Chondrocyte (in vitro differentiated cells): ENCODE results near the gene STAT6. TPM values are rescaled to one million over a fixed set of nuclear protein-coding genes. Genes with fewer than 3 reads are reported as not detected.
A peak's percentile ranks its signal among the peaks of the same experiment; 100 is the strongest.
"Not testable (repeated sequence)": the region's sequence is repeated elsewhere in the genome, so short reads cannot be mapped to it uniquely, and the experiment has no call there.

Experiments
- DNase-seq: peaks from one replicate; pipeline ENCODE4 v3.0.0; 2021; ENCODE audit warnings: mixed read lengths, low spot score
- H3K27ac Mint-ChIP-seq: one replicate; pipeline ENCODE4 v1.8.0; 2021; ENCODE audit warnings: mild to moderate bottlenecking, moderate library complexity, mixed read lengths; ENCODE audit not compliant: unreplicated experiment
- H3K27me3 Mint-ChIP-seq: 2 replicates; pipeline ENCODE4 v1.8.0; 2021; ENCODE audit warnings: low read depth, mixed read lengths
- H3K36me3 Mint-ChIP-seq: 2 replicates; pipeline ENCODE4 v1.8.0; 2021; ENCODE audit warnings: low read depth, mixed read lengths
- H3K4me1 Mint-ChIP-seq: 2 replicates; pipeline ENCODE4 v1.8.0; 2021; ENCODE audit warnings: low read depth, mild to moderate bottlenecking, mixed read lengths
- H3K4me3 Mint-ChIP-seq: one replicate; pipeline ENCODE4 v1.8.0; 2021; ENCODE audit warnings: mild to moderate bottlenecking, moderate library complexity, mixed read lengths; ENCODE audit not compliant: unreplicated experiment
- H3K9me3 Mint-ChIP-seq: 2 replicates; pipeline ENCODE4 v1.8.0; 2021; ENCODE audit warnings: low read depth, mixed read lengths
- total RNA-seq: library from RNA; stranded (reverse); gene quantifications from 3 replicates; pipeline ENCODE4 v1.2.1, GENCODE V29; 2021
- TF ChIP-seq, protein P1 (sequence below): fragments of 200-600 bp; sonication (generic); IDR thresholded peaks from 2 replicates; pipeline ENCODE4 v1.5.0; 2021; ENCODE audit warnings: antibody characterized with exemption, mild to moderate bottlenecking, moderate library complexity

Gene STAT6
- total RNA-seq, 1 donor from 2014 or later = 89.4 TPM

DNA sequence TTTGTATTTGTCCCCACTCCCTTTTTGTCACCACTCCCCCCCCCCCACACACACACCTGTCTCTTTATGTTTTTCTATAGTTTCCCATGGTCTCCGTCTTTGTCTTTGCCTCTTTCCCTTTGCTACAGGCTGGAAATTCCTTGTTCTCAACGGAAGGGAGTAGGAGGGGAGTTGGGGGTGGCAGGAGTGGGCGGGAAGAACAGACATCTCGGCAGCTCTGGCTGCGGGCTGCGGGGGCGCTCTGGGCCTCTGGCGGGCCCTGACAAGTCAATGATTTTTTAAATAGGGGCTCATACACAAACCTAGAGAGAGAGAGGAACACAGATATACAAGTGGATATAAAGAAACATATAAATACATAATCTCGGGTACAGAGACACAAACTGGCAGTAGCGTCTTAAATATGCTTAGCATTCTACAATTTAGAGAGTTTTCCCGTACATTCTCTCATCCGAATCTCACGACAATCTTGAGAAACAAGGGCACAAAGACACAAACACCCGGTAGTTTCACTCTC is 24.6 kb downstream of the STAT6 start:
- H3K27ac Mint-ChIP-seq = peak overlapping the region; percentile 93
- H3K9me3 Mint-ChIP-seq = no peaks in the 10 kb centered on the region
- TF ChIP-seq, protein P1, sequence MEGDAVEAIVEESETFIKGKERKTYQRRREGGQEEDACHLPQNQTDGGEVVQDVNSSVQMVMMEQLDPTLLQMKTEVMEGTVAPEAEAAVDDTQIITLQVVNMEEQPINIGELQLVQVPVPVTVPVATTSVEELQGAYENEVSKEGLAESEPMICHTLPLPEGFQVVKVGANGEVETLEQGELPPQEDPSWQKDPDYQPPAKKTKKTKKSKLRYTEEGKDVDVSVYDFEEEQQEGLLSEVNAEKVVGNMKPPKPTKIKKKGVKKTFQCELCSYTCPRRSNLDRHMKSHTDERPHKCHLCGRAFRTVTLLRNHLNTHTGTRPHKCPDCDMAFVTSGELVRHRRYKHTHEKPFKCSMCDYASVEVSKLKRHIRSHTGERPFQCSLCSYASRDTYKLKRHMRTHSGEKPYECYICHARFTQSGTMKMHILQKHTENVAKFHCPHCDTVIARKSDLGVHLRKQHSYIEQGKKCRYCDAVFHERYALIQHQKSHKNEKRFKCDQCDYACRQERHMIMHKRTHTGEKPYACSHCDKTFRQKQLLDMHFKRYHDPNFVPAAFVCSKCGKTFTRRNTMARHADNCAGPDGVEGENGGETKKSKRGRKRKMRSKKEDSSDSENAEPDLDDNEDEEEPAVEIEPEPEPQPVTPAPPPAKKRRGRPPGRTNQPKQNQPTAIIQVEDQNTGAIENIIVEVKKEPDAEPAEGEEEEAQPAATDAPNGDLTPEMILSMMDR = peak; percentile 72
- peaks cover 36% of the 10 kb centered on the region for H3K4me1 Mint-ChIP-seq
- H3K27me3 Mint-ChIP-seq = no peaks in the 10 kb centered on the region
- H3K36me3 Mint-ChIP-seq = peaks cover 4% of the 10 kb centered on the region
- peak overlapping the region; percentile 76 for H3K4me3 Mint-ChIP-seq
- DNase-seq = no peak

DNA sequence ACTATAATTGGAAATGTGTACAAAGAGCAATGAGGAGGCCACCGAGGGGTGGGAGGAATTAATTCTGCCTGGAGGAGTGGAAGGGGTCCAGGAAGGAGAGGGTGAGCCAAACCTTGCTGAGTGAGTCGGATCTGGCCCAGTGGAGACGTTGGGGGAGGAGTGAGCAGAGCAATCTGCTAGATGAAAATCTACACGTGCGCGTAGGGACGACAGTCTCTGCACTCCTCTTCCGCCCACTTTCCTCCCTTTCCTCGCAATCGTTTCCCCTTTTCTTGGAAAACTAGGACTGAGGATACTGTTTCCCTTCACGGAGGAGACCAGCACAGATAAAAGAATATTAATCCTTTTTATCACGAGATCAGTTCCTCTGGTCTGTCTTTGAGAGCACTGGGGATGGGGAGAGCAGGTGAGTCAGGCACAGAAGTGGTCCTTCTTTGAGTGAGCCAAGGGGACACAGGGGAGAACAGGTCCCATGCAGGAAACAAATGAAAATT is 25.1 kb downstream of the STAT6 start:
- Mint-ChIP-seq H3K4me3 (peak overlapping the region; percentile 76), H3K27me3 (no peaks in the 10 kb centered on the region), H3K36me3 (peaks cover 1% of the 10 kb centered on the region), H3K27ac (peak overlapping the region; percentile 93), H3K4me1 (peaks cover 32% of the 10 kb centered on the region), H3K9me3 (no peaks in the 10 kb centered on the region)
- TF ChIP-seq, protein P1 = no peak
- DNase-seq = no peak

DNA sequence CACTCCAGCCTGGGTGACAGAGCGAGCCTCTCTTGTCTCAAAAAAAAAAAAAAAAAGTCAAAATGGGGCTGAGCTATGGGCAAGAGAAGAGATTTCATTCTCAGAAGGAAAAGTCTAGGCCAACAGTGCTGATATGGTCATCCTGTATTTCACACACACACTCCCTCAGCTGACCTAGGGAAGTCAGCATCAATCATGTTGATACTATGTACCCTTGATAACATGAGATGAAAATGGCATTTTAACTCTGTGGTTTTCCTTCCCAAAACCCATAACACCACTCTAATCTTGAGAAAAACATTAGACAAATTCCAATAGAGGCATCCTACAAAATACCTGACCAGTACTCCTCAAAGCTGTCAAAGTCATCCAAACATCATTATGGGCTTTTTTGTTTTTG is 30.3 kb downstream of the STAT6 start:
- no peak for DNase-seq
- Mint-ChIP-seq H3K4me1 (peaks cover 25% of the 10 kb centered on the region), H3K27ac (no peak overlapping the region), H3K9me3 (no peaks in the 10 kb centered on the region), H3K4me3 (no peak overlapping the region), H3K27me3 (no peaks in the 10 kb centered on the region), H3K36me3 (no peaks in the 10 kb centered on the region)
- TF ChIP-seq, protein P1 = no peak

DNA sequence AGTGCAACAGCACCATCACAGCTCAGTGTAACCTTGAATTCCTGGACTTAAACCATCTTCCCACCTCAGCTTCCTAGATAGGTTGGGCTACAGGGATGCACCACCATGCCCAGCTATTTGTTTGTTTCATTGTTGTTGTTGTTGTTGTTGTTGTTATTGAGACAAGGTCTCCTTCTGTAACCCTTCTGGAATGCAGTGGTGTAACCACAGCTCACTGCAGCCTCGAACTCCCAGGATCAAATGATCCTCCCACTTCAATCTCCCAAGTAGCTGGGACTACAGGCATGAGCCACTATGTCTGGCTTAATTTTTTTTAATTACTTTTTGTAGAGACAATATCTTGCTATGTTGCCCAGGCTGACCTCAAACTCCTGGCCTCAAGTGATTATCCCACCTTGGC is 31.3 kb downstream of the STAT6 start:
- H3K27me3 Mint-ChIP-seq = no peaks in the 10 kb centered on the region
- H3K27ac Mint-ChIP-seq = peak overlapping the region; percentile 97
- H3K9me3 Mint-ChIP-seq = no peaks in the 10 kb centered on the region
- H3K36me3 Mint-ChIP-seq = no peaks in the 10 kb centered on the region
- H3K4me3 Mint-ChIP-seq = no peak overlapping the region
- TF ChIP-seq, protein P1 = no peak
- no peak for DNase-seq
- H3K4me1 Mint-ChIP-seq = peaks cover 23% of the 10 kb centered on the region

DNA sequence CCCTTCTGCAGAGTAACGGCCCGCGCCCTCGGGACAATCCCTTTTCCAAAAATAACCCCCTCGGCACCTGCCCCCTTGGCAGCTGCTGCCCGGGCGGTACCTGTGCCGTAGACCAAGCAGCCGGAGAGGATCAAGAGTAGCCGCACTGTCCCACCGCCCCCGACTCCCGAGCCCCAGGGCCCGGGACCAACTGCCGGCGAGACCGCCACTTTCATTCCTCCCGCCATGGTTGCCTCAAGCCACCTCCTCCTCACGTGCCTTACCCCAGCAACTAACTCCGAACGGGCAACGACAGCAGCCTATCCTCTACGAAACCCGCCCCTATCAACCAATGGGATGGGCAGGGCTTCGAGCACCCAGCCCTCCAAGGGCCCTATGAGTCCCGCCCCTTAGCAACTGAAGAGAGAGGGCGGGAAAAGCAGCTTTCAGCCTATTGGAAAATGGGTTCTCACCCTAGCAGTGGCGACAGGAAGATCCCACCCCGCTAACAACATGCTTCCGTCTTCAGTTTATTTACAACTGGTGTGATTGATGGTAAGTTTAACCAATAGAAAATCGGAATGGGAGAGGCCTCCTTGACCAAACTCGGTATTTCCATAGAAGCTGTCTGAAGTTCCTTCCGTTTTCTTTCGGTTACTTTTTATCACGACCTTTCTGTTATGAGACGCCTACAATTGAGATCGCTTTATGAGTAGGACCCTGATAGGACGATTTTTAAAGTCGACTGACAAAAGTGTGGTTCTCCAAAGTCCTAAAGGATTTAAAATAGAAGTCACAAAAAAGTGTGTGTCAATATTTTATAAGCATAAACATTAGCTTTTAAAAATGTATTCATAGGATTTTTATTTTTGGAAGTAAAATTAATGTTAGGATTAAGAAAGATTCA is 32.4 kb downstream of the STAT6 start, which contains the start of gene NEMP1:
Gene NEMP1 (minus strand): TSS at position 273 of the 886 bp plus-strand sequence. CDS start 46 bp downstream, at position 227.
- no peaks in the 10 kb centered on the region for H3K36me3 Mint-ChIP-seq
- no peaks in the 10 kb centered on the region for H3K9me3 Mint-ChIP-seq

DNA sequence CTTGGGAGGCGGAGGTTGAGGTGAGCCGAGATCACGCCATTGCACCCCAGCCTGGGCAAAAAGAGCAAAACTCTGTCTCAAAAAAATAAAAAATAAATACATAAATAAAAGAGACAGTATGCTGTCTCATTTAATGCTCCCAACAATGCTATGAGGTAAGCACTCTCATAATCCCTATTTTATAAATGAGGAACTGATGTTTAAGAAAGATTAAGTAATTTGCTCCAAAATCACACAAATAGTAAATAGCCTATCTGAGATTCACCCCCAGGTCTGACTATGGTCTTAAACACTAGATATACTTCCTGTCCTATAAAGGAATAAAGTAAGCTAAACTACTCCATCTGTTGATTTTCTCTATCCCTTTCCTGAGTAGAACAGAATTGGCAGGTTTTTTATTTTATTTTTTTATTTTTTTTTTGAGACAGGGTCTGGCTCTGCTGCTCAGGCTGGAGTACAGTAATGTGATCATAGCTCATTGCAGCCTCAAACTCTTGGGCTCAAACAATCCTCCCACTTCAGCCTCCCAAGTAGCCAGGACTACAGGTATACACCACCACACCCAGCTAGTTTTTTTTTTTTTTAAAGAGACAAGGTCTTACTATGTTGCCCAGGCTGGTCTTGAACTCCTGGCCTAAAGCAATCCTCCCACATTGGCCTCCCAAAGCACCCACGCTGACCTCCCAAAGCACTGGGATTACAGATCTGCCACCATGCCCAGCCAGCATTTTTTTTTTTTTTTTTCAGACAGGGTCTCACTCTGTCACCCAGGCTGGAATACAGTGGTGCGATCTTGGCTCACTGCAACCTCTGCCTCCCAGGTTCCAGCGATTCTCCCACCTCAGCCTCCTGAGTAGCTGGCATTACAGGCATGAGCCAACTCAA is 37.4 kb downstream of the STAT6 start:
- H3K27ac Mint-ChIP-seq, DNase-seq, H3K36me3 Mint-ChIP-seq, H3K27me3 Mint-ChIP-seq, H3K4me3 Mint-ChIP-seq, H3K9me3 Mint-ChIP-seq: not testable (repeated sequence)
- H3K4me1 Mint-ChIP-seq = peaks cover 26% of the 10 kb centered on the region

More for the DNA sequence above, 32.4 kb downstream of the STAT6 start, which contains the start of gene NEMP1:
- TF ChIP-seq, protein P1 = no peak
- Mint-ChIP-seq H3K27ac (peak within 1 kb of the TSS; percentile 97), H3K4me3 (peak within 1 kb of the TSS; percentile 97), H3K4me1 (peaks cover 23% of the 10 kb centered on the region), H3K27me3 (no peaks in the 10 kb centered on the region)
- DNase-seq = peak; percentile 98
